Measurements from ENCODE around the gene ARHGAP9.
"Not testable (repeated sequence)": the region's sequence is repeated elsewhere in the genome, so short reads cannot be mapped to it uniquely, and the experiment has no call there.

ARHGAP9 gene

DNA sequence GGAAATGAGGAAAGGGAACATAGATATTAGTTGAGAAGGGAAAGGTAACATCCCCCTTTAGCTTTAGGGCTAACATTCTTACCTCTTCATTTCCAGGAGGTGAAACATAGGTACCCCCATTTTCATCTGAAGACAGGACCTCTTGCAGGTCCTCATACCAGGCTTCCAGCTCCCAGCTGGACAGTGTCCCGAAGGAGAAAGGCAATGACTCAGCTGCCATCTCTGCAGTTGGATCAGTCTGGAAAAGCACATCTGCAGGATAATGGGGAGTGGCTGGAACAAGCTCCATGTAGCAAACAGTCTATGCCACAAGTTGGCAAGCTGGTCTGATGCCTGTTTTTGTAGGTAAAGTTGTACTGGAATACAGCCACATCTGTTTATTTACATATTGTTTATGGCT, 37.5 kb upstream of the ARHGAP9 start:
- no peak for DNase-seq (ENCODE audit: low spot score)

DNA sequence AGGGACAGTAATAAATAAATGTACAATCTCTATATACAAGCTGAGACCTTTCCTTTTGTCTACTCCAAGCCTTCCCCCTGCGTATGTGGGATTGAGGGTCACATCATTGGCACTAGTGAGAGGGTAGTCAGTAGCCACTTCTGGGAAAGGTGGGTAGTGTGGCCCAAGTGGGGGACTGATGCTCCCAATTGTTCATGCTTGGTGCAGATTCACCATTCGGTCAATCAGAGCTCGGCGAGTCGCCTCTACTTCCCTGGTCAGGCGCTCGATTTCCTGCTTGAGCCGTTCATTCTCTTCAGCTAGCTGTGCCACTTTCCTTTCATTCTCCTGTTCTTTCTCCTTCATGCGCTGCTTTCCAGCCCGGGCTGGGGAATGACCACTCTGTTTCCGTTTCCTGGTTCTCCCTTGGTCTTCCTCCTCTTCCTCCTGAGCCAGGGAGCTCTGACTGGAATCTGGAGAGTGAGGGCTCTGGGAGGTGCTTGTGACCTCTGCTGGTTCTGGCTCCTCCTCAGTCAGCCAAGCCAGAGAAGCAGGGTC, 37.0 kb upstream of the ARHGAP9 start:
- no peak for DNase-seq (ENCODE audit: low spot score)

DNA sequence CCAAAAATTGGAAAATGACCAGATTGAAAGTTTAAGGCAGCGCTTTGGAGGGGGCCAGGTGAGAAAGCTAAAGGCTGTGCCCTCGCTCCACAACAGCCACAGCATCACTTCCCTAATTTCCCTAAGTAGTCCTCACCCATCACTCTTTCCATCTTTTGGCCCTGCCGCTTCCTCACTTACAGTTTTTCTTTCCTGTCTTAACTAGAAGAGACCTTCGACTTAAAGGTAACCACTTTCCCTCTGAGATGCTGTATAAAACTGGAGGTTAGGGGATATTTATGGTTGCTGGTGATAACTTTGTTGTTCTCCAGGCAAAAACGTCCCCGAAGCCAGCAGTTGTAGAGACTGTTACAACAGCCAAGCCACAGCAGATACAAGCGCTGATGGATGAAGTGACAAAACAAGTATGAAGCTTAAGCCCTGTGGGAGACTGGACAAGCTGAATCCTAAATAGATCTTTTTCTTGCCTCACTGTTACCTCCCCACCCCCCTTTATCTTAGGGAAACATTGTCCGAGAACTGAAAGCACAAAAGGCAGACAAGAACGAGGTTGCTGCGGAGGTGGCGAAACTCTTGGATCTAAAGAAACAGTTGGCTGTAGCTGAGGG, 36.4 kb upstream of the ARHGAP9 start:
- no peak for DNase-seq (ENCODE audit: low spot score)

DNA sequence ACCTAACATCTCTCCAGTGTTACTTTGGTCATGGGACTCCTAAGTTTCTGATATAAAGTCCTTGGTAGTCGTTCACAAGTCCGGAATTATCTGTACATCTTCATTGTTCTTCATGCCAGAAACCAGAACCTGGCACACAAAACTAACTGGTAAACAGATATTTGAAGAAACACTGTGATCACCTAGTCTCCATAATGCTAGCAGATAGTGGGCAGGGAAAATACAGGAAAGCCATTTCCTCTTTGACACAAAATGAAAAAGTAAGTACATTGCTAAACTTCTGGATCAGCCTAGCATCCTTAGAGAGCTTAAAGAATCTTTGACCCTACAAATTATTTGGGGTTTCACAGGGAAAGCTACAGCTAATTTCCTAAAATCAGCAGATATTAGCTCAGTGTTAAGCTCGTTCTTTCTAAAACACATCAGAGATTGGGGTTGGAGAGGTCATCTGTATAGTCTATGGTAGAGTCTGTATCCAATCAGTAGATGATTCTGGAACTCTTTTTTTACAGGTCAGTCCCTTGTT, 35.8 kb upstream of the ARHGAP9 start:
- no peak for DNase-seq (ENCODE audit: low spot score)

DNA sequence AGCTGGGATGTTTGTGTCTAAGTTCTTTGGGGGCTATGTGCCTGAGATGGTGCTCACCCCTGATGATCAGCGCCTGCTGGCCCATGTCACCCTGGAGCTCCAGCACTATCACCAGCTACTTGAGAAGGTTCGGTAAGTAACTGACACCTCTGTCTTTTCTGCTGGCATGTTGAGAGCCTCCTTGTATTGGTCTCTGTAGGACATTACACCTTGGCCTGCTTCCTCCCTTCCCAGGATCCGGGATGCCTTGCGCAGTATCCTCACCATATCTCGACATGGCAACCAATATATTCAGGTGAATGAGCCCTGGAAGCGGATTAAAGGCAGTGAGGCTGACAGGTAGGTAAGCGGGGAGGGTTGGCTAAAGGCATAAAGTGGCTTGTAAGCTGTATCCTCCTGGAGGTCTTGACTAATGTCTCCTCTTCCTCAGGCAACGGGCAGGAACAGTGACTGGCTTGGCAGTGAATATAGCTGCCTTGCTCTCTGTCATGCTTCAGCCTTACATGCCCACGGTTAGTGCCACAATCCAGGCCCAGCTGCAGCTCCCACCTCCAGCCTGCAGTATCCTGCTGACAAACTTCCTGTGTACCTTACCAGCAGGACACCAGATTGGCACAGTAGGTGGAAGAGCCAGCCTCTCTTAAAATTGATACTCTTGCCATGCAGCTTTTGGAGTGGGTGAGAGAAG, 35.2 kb upstream of the ARHGAP9 start:
- DNase-seq (ENCODE audit: low spot score): no peak

DNA sequence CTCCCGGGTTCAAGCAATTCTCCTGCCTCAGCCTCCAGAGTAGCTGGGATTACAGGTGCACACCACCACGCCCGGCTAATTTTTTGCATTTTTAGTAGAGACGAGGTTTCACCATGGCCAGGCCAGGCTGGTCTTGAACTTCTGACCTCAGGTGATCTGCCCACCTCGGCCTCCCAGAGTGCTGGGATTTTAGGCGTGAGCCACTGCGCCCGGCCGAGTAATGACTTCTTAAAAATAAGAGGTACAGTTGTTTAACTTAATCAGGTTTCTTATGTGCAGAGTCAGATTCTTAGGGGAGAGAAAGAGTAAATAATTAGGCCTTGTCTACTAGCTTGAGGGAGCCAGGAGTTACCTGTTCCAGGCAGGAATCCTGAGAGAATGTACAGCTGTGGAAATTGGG, 34.6 kb upstream of the ARHGAP9 start:
- not testable (repeated sequence) for DNase-seq (ENCODE audit: low spot score)

DNA sequence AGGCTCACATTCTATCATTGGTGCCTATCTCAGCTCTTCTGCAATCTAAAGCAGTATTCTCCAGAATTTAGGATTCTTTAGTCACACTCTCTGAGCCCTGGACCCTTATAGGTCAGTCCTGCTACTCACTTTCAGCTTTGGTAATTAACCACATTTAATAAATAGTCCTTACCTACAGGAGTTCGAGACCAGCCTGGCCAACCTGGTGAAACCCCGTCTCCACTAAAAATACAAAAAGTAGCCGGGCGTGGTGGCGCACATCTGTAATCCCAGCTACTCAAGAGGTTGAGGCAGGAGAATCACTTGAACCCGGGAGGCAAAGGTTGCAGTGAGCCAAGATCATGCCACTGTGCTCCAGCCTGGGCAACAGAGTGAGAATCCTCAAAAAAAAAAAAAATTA, 34.0 kb upstream of the ARHGAP9 start:
- not testable (repeated sequence) for DNase-seq (ENCODE audit: low spot score)

DNA sequence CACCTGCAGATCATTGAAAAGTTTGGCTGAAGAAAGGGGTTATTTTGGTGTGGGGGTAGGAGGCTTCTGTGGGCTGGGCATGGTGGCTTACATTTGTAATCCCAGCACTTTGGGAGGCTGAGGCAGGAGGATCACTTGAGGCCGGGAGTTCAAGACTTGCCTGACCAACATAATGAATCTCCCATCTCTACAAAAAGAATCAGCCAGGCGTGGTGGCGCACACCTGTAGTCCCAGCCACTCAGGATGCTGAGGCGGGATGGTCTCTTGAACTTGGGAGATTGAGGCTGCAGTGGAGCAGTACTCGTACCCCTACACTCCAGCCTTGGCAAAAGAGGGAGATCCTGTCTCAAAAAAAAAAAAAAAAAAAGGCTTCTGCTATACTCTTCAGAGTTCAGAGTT, 33.6 kb upstream of the ARHGAP9 start:
- no peak for DNase-seq (ENCODE audit: low spot score)

DNA sequence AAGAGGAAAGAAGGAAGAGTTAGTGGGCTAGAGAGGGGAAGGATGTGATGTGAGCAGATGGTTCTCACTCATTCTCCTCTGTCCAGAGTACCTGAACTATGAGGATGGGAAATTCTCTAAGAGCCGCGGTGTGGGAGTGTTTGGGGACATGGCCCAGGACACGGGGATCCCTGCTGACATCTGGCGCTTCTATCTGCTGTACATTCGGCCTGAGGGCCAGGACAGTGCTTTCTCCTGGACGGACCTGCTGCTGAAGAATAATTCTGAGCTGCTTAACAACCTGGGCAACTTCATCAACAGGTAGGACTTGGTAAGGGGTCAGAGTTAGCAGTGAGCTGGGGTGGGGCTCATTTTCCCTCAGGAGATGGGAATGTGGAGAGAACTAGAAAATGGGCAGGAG, 33.0 kb upstream of the ARHGAP9 start:
- DNase-seq (ENCODE audit: low spot score): no peak

DNA sequence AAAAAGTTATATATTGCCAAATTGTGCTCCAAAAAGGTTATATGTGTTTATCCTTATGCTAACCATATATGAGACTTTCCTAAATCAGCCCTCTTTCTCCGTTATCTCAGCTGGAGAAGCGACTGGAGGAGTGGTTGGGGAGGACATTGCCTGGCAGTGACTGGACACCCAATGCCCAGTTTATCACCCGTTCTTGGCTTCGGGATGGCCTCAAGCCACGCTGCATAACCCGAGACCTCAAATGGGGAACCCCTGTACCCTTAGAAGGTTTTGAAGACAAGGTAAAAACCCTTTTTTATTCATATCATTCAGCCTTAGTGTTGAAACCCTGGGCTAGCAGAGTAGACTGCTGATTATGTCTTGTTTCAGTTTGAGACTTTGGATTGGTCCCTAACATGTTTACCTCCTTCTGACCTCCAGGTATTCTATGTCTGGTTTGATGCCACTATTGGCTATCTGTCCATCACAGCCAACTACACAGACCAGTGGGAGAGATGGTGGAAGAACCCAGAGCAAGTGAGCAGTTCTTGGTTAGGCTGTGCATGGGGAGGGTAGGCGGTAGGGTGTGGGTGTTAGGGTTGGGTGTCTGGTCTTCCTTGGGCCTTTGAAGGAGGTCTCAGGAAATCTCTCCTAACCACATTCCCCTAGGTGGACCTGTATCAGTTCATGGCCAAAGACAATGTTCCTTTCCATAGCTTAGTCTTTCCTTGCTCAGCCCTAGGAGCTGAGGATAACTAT, 32.1 kb upstream of the ARHGAP9 start:
- no peak for DNase-seq (ENCODE audit: low spot score)

DNA sequence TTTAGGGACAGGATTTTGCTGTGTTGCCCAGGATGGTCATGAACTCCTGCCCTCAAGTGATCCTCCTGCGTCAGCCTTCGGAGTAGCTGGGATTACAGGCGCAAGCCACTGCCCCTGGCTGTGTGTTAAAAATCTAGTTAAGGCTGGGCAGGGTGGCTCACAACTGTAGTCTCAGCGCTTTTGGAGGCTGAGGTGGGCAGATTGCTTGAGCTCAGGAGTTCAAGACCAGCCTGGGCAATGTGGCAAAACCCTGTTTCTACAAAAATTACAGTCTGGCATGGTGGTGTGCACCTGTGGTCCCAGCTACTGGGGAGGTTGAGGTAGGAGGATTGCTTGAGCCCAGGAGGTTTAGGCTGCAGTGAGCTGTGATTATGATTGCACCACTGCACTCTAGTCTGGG, 31.5 kb upstream of the ARHGAP9 start:
- no peak for DNase-seq (ENCODE audit: low spot score)

DNA sequence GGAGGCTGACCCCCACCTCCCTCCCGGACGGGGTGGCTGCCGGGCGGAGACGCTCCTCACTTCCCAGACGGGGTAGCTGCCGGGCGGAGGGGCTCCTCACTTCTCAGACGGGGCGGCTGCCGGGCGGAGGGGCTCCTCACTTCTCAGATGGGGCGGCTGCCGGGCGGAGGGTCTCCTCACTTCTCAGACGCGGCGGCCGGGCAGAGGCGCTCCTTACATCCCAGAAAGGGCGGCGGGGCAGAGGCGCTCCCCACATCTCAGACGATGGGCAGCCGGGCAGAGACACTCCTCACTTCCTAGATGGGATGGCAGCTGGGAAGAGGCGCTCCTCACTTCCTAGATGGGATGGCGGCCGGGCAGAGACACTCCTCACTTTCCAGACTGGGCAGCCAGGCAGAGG, 28.1 kb upstream of the ARHGAP9 start:
- DNase-seq (ENCODE audit: low spot score): not testable (repeated sequence)

DNA sequence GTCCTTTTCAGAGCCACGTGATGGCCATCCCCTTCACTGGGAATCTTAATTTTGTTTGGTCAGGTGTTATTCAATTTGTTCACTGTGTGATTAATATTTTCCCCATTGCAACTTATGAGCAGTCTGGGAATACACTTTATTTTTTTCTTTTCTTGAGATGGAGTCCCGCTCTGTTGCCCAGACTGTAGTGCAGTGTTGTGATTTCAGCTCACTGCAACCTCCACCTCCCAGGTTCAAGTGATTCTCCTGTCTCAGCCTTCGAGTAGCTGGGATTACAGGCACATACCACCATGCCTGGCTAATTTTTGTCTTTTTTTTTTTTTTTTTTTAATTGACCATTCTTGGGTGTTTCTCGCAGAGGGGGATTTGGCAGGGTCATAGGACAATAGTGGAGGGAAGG, 26.9 kb upstream of the ARHGAP9 start:
- DNase-seq (ENCODE audit: low spot score): not testable (repeated sequence)

DNA sequence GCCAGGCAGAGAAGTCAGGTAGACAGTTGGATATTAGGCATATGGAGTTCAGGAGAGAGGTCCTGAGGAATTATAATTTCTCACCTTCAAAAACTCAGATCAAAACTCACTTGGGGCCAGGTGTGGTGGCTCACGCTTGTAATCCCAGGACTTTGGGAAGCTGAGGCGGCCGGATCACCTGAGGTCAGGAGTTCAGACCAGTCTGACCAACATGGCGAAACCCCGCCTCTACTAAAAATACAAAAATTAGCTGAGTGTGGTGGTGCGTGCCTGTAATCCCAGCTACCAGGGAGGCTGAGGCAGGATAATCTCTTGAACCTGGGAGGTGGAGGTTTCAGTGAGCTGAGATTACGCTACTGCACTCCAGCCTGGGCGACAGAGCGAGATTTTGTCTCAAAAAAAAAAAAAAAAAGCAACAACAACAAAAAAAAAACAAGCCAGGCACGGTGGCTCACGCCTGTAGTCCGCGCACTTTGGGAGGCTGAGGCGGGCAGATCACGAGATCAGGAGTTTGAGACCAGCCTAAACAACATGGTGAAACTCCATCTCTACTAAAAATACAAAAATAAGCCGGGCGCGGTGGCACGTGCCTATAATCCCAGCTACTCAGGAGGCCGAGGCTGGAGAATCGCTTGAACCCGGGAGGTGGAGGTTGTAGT, 22.8 kb upstream of the ARHGAP9 start:
- not testable (repeated sequence) for DNase-seq (ENCODE audit: low spot score)

DNA sequence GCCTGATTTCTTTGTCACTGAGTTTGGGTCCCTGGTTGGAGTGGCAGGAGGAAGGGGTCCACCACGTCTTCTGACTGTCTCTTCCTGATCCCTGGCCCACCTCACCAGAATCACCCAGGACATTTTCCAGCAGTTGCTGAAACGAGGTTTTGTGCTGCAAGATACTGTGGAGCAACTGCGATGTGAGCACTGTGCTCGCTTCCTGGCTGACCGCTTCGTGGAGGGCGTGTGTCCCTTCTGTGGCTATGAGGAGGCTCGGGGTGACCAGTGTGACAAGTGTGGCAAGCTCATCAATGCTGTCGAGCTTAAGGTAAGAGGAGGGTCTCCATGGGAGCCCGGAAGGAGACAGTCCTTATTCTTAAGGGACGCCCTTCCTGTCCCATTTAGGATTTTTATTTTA, 20.5 kb upstream of the ARHGAP9 start:
- no peak for DNase-seq (ENCODE audit: low spot score)

DNA sequence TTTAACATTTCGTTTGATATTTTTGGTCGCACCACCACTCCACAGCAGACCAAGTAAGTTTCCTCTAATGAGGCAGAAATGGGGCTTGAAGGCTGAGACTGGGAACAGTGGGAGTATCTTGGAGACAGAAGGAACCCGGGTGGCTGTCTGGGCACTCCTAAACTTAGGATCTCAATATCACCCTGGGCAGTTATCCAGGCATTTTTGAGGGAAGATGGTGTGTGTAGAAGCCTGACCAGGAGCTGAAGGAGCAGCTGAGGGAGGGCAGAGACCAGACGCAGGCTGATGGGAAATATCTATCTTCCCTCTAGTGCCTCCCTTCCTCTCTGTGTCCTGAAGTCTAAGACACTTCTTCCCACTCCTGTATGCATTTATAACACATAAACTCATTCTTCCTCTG, 18.9 kb upstream of the ARHGAP9 start:
- DNase-seq (ENCODE audit: low spot score): no peak

DNA sequence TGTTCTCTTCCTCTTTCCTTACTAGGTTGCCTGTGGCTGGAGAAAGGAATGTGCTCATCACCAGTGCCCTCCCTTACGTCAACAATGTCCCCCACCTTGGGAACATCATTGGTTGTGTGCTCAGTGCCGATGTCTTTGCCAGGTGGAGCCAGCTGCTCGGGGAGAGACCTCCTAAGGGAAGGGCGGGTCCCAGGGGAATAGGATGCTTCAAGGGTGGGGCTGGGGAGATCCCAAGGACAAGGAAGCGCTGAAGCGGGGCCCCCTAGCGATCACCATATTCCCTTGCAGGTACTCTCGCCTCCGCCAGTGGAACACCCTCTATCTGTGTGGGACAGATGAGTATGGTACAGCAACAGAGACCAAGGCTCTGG, 18.5 kb upstream of the ARHGAP9 start:
- no peak for DNase-seq (ENCODE audit: low spot score)

DNA sequence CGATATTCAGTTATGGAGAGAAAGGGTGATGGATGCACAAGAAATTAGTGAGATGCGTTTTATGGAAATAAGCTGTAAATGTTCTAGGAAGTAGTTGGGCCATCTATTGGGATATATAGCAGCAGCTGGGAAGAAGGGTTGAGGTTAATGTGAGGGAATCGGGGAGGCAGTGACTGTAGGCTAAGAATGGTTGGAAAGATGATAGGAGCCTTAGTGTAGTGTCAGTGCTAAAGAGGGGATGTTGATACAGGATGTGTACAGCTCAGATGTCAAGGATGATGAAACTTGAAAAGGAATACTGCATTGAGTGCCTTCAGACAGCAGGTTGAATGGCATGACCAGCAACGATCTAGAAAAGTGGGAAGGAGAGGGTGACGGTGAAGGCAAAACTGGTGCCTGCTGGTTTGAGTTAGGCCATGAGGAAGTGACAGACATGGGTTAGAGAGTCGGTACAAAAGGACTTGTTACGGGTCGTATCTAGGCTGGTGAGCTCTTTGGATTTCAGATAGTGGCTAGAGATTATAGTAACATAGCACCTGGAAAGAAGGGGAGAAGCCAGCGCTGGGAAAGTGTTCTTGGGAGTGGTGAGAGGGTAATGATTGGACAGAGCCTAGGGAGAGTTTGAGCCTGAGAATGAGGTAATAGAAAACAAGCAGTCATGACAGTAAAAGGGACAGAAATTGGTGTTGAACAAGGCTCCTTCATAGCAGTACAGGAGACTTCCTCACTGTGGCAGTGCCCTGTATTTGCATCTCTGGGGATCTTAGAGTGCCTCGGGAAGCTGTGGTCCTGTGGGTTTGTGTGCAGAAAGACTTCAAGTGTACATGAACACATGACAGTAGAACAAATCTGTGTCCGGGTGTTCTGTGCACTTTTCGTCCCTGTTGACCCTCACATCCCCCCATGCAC, 17.8 kb upstream of the ARHGAP9 start:
- no peak for DNase-seq (ENCODE audit: low spot score)

DNA sequence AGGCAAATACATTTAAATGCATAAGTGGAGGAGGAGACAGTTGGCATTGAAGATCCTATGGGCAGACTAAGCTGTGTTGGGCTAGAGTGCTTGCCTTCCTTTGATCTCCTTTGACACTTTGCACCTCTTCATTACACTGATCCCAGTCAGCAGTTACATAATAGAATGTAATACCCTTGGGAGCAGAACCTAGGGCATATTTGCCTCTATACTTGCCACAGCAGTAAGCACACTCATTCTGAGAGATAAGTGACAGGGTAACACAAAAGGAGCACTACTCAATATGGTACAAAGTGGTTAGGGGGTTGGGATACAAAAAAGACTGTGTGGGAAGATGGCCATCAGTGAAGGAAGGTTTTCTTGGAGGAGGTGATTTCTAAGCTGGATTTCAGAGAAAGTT, 17.2 kb upstream of the ARHGAP9 start:
- DNase-seq (ENCODE audit: low spot score): no peak

DNA sequence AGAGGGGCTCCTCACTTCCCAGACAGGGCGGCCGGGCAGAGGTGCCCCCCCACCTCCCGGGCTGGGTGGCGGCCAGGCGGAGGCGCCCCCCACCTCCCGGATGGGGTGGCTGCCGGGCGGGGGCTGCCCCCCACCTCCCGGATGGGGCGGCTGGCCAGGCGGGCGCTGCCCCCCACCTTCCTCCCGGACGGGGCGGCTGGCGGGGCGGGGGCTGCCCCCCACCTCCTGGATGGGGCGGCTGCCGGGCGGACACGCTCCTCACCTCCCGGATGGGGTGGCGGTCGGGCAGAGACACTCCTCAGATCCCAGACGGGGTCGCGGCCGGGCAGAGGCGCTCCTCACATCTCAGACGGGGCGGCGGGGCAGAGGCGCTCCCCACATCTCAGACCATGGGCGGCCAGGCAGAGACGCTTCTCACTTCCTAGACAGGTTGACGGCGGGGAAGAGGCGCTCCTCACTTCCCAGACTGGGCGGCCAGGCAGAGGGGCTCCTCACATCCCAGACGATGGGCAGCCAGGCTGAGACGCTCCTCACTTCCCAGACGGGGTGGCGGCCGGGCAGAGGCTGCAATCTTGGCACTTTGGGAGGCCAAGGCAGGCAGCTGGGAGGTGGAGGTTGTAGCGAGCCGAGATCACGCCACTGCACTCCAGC, 15.5 kb upstream of the ARHGAP9 start:
- not testable (repeated sequence) for DNase-seq (ENCODE audit: low spot score)
